GM21717 (cell line): ENCODE data around the gene STEAP1B.
A peak's percentile ranks its signal among the peaks of the same experiment; 100 is the strongest.

ENCODE experiments used
- ATAC-seq: cut with Tn5 transposase; IDR thresholded peaks from one replicate; pipeline ENCODE4 v1.9.1; 2021; ENCODE audit warnings: mild to moderate bottlenecking, moderate library complexity; ENCODE audit not compliant: unreplicated experiment

Gene STEAP1B

DNA sequence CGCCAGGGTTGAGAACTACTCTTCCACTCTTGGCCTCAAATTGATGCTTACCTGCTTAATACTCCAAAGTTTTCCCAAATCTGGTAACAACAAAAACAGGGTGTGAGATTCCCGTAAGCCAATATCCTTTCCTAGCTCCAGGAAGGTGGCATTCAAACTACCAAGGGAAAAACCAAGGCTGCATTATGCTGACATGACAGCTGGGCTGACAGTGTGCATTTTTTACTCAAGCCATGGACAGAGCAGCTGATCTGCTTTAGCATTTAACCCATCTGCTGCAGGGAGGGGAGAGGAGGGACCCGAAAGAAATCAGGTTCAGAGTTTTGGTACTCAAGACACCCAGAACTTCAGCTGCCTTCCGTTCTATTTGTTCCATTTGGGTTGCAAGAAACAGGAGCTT is 93.3 kb downstream of the STEAP1B start:
- no peak for ATAC-seq

DNA sequence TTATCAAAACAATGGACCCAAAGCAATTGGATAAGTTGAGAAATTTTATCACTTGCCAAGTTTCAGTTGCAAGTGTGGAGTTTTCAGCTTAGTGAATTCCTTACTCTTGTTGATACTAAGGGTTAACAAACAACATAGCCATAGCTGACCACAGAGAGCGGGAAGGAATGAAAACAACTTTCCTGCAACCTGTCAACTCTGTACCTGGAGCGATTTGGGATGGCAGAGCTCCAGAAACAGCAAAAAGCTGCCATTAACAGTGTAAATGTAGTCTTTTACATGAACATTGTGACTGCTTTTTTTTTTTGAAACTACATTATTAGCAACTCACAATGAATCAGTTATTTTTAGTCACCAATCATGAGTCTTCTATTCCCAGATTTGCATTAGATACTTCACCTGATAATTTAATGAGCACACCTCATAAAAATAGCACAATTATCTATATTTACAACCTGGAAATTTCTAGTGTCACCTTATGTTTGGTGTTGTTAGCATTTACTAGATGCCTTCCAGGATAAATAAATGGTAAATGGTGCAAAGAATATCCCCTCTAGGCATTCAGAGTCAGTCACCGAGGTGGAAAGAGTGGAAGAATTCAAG is 95.5 kb downstream of the STEAP1B start:
- no peak for ATAC-seq

- no peak for ATAC-seq
Measured at GRCh38 chr7:22403344-22403743, 96.6 kb downstream of the STEAP1B start.

DNA sequence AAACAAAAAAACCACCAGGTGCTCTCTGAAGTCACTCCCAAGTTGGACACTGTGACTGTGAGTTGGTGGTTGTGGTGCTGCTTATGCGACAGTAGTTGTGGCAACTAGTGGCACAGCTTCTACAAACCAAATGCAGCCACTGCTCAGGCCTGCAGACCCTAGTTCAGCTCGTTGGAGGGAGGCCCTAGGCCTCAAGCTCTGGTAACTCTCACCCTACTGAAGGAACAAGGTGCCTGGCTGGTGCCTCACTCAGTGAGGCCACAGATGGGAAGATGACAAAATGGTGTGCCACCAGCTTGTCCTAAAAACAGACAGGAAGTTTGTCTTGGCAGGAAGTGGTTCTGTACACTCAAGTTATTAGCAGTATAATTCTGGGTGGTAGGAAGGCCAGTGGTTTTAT is 97.7 kb downstream of the STEAP1B start:
- no peak for ATAC-seq

DNA sequence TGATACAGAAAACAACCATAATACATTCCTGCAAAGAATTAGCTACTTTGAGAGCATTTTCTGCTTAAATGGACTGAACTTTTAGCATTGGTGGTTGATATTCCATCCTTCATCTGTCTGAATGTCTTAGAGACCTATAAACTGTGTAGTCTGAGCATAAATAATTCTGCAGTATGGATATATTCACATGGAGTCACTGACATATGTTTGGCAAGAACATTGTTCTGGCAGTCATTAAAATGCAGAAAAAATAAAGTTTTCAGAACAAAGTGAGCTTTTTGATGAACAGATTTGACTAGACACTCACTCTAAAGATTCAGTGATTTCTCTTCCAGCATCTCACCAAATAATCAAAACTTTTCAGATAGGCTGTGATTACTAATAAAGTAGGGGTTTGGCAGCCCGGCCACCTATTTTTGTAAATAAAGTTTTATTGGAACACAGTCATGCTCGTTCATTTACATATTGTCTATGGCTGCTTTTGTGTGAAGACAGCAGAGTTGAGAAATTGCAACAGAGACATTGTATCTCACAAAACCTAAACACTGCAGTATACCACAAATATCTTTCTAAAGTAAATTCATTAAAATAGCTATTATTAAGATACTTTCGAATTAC is 98.9 kb downstream of the STEAP1B start:
- ATAC-seq, result no peak

DNA sequence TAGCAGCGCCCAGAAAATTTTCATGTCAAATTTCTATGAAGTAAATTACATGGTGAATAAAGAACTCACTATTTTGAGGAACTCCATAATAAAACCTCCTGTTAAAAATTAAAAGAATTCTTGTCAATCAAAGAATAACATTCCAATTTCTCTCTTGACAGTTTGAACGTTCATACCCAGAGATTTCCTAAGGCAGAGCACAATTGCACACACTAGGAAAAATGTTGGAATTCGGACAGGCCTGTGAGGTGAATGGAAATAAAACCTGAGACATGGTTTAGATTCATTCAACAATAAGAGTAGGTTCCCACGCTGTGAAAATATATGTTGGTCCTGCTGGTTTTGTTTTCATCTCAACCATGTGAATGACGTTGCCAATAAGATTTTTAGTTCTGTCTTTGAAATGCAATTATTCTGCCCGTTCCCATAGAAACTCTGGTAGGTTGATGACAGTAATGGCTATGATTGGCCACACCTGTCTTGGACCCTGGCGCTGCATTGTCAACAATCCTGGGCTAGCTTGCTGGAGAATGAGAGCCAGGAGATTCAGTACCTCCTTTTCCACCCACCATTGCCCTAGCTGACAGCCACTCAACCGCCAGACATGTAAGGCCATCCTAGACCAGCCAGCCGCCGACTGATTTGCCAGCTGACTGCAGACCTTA is 99.7 kb downstream of the STEAP1B start:
- ATAC-seq, result no peak

DNA sequence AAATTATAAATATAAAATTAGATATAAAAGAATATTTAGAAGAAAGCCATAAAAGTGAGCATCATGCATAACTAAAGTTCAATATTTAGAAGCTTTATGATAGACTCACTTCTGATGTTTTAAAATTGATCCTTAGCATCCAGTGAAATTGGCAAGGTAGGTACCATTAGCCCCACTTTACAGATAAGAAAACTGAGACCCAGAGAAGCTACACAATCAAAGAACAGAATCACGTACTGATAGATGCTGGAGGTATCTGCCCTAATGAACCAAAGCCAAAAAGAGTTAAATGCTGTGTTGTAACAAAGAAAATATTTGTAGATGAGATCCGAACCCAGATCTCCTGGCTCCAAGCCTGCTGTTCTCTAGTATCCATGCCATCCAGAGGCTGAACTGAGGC is 100.4 kb downstream of the STEAP1B start:
- no peak for ATAC-seq

DNA sequence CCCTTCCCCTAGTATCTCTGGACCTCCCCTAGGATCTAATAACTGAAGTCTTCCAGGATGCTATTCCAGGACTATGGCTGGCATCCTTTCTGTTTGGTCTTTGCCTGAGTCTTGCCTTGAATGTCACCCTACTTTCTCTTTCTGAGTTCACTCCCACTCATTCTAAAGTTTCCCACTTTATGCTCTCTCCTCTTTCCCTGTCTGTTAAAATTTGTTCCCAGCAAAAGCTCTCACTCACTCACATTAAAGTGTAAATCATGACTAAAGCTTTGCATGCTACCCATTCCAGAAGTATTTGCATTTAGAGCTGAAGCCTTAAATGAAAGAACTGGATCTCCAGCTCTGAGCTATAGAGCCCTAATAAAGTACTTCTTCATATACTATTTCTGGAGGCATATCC is 100.9 kb downstream of the STEAP1B start:
- no peak for ATAC-seq

DNA sequence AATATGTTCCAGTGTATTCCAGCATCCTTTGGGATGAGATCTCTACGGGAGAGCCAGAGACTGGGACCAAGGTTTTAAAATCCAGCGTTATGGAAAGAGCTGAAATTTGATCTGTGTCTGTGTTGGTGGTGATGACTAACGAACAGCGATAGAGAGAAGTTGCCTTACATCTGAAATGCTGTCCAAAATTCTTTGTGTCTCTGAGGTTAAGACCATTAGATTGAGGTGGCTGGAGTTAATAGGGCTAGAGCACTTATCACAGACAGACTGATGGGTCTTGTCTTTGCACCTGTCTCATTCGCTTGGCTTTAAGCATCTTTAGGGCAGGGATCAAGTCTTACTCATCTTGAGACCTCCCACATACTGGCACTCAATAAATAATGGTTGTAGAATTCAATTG is 102.0 kb downstream of the STEAP1B start:
- no peak for ATAC-seq

DNA sequence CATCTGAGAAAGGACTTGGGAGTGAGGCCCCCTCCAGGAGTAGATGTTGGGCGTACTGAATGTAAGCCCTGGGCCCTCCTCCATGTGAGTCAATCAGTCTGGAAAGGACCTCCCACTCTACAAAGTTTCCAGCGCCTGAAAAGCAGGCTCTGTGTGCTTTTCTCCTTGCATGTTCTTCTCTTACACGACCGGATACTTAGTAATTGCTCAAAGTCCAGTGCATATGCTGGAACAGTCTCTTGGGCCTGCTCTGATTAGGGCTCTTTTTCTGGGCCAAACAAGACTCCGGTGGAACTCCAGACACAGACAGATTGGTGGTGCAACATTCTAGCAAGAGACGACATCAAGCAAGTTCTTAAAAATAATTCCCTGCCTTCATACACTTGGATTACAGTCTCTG is 104.8 kb downstream of the STEAP1B start:
- ATAC-seq, result no peak

- ATAC-seq, result no peak
Measured at GRCh38 chr7:22394739-22395138, 105.2 kb downstream of the STEAP1B start.

GRCh38 chr7:22393913-22394729 is 105.9 kb downstream of the STEAP1B start:
- no peak for ATAC-seq

- no peak for ATAC-seq
Measured at GRCh38 chr7:22390516-22390915, 109.5 kb downstream of the STEAP1B start.

DNA sequence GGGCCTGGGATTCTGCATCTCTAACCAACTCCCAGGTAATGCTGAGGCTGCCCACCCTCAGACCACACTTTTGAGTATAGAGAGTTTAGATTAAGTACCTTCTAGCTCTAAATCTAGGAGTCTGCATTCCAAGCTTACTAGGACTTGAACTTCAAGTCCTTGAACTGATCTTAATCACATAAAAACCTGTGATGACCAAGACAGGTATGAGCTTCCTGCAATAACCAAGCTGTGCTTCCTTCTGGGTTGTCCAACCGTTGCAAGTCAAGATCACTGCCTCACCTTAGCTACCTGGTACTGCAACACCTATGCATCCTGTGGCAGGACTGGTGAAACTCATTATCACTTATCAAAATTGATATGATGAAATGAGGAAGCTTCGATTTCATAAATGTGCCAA is 110.1 kb downstream of the STEAP1B start:
- ATAC-seq, result no peak

- no peak for ATAC-seq
Measured at GRCh38 chr7:22387583-22387982, 112.4 kb downstream of the STEAP1B start.

- ATAC-seq, result peak; percentile 54
Measured at GRCh38 chr7:22386865-22387264, 113.1 kb downstream of the STEAP1B start.

- peak; percentile 81 for ATAC-seq
Measured at GRCh38 chr7:22386206-22386858, 113.7 kb downstream of the STEAP1B start.

- ATAC-seq, result no peak
Measured at GRCh38 chr7:22385326-22385725, 114.7 kb downstream of the STEAP1B start.

- no peak for ATAC-seq
Measured at GRCh38 chr7:22380333-22380732, 119.7 kb downstream of the STEAP1B start.

GRCh38 chr7:22378199-22378980 is 121.6 kb downstream of the STEAP1B start:
- no peak for ATAC-seq
